Measurements from ENCODE around the gene GRID2. TPM values are rescaled to one million over a fixed set of nuclear protein-coding genes. Genes with fewer than 3 reads are reported as not detected.
A peak's percentile ranks its signal among the peaks of the same experiment; 100 is the strongest.

GRID2 gene
- total and polyA plus RNA-seq, 2 donors: 0.63 to 26.1 TPM

DNA sequence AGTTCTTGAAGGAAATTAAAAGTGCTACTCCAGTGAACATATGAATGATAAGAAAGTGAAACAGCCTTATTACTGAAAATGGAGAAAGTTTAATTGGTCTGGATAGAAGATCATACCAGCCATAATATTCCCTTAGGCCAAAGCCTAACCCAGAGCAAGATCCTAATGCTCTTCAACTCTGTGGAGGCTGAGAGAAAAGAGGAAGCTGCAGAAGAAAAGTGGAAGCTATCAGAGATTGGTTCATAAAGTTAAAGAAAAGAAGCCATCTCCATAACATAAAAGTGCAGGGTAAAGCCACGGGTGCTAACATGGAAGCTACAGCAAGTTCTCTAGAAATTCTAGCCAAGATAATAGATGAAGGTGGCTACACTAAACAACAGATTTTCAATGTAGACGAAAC, 1439.3 kb downstream of the GRID2 start:
- H3K36me3 ChIP-seq (ENCODE audit: insufficient read depth): no peaks in the 10 kb centered on the region
- WGBS: 93% methylated on average over 2 of the region's 2 CpGs
- DNase-seq (ENCODE audit: extremely low spot score): no peak
- H3K4me1 ChIP-seq (ENCODE audit: insufficient read depth): no peaks in the 10 kb centered on the region
- H3K27ac ChIP-seq (ENCODE audit: low read depth): no peak overlapping the region
- H3K4me3 ChIP-seq (ENCODE audit: low read depth, low read length): no peak overlapping the region

DNA sequence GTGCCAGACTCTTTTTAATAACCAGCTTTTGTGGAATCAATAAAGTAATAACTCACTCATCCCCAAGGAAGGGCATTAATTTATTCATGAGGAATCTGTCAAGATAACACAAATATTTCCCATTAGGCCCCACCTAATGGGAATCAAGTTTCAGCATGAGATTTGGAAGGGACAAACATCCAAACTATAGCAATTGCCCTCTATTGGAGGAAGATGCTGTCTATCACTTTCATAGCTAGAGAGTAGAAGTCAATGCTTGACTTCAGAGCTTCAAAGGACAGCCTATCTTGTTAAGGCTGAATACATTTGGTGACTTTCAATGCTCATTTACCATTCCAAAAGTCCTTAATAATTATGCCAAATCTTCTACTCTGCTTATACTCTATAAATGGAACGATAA, 1439.9 kb downstream of the GRID2 start:
- DNase-seq (ENCODE audit: extremely low spot score): no peak
- Histone ChIP-seq H3K27ac (ENCODE audit: low read depth) (no peak overlapping the region), H3K4me1 (ENCODE audit: insufficient read depth) (no peaks in the 10 kb centered on the region), H3K36me3 (ENCODE audit: insufficient read depth) (no peaks in the 10 kb centered on the region), H3K4me3 (ENCODE audit: low read depth, low read length) (no peak overlapping the region)
- WGBS: 81% methylated on average over 1 of the region's 1 CpG

DNA sequence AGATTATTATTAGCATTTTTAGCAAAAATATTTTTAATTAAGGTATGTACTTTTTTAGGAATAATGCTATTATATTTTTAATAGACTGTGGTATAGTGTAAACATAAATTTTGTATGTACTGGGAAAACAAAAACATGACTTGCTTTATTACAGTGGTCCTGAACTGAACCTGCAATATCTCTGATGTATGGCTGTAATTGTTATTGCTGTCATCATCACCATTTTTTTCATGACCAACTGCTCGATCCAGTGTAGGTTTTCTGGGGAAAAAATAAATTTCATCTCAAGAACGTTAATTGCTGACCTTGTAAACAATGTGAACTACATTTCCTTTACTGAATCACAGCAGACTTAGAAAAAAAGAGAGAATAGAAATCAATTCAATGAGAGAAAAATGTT, 1441.2 kb downstream of the GRID2 start:
- H3K36me3 ChIP-seq (ENCODE audit: insufficient read depth): no peaks in the 10 kb centered on the region
- WGBS: 34% methylated on average over 2 of the region's 2 CpGs
- no peak overlapping the region for H3K27ac ChIP-seq (ENCODE audit: low read depth)
- H3K4me1 ChIP-seq (ENCODE audit: insufficient read depth): no peaks in the 10 kb centered on the region
- H3K4me3 ChIP-seq (ENCODE audit: low read depth, low read length): no peak overlapping the region
- DNase-seq (ENCODE audit: extremely low spot score): no peak

- Histone ChIP-seq H3K27ac (ENCODE audit: low read depth) (no peak overlapping the region), H3K36me3 (ENCODE audit: insufficient read depth) (no peaks in the 10 kb centered on the region), H3K4me1 (ENCODE audit: insufficient read depth) (no peaks in the 10 kb centered on the region), H3K4me3 (ENCODE audit: low read depth, low read length) (no peak overlapping the region)
- DNase-seq (ENCODE audit: extremely low spot score): no peak
Measured at GRCh38 chr4:93746031-93746430, 1442.3 kb downstream of the GRID2 start.

DNA sequence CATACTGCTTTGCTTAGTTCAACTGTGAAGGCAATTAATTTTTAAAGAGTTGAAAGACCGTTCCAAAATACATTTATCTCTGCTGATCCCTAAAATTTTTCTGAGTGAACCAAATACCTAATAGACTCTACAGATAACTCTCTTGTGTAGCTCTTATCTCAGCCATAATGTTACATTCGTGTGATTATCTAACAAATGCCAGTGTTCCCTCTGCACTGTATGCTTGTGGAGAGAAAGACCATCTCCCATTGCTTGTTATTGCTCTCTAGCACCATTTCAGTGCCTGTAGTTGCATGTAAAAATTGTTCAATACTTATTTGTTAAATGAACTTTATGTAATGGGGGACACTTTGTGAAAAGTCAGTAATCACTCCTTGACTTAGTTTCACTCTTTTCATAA, 1443.5 kb downstream of the GRID2 start:
- 42% methylated on average over 2 of the region's 2 CpGs for WGBS
- no peak for DNase-seq (ENCODE audit: extremely low spot score)
- no peaks in the 10 kb centered on the region for H3K36me3 ChIP-seq (ENCODE audit: insufficient read depth)
- H3K4me3 ChIP-seq (ENCODE audit: low read depth, low read length): no peak overlapping the region
- no peak overlapping the region for H3K27ac ChIP-seq (ENCODE audit: low read depth)
- no peaks in the 10 kb centered on the region for H3K4me1 ChIP-seq (ENCODE audit: insufficient read depth)

DNA sequence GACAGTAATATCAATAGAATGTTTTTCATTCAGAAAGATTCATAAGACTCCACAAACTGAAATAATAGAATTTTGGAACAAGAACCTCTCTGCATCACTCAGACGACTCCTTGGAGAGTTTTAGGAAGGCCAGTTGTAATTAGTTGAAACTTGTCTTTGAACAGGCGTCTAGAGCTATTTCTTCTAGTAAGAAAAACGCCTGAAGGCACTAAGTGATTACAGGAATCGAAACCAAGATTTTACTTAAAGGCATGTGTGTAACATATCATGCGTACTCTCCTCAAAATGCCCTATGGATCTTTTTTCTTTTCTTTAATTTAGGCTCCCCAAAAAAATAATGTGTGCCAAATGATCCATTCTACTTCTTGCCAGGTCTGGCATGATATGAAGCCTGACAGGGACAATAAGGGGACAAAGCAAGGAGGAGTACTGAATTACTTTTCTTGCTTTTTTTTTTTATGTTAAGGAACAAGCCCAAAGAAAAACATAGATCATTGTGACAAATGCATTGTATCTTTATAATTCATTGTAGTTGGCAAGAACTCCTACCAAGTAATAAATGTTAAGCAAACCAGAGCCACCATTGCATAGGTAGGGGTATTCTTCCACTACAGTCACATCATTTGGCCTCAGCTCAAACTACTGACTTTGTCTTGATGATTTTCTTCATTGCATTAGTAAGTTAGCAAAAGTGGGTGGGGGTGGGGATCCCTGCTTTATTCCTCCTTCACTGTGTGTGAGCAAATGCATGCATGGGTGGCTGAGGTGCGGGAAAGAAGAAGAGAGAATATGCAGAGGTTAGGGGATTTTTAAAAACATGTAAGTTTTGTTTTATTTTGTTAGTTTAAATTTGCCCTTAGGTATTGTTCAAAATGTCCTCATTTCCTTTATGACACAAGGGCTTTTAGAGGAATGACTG, 1444.9 kb downstream of the GRID2 start:
- no peak for DNase-seq (ENCODE audit: extremely low spot score)

DNA sequence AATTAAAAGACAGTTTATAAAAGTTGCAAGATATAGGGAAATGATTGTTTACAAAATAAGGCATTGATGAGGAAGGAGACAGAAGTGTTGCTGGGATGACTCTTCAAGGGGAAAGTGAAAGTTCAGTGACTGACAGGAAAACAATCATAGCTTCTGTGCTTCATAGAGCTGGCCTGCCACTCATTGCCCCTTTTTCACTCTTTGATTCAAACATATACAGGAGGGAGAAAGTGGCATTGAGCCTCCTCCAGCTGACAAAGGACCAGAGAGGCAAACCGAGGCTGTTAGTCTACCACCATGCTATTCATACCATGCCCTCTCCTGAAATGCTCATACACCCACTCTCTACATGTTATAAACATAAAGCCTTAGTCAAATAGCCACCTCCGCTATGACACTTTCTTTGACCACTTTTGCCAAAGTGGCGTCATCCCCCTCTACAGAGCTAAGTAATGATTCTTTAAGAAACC, 1445.6 kb downstream of the GRID2 start:
- no peaks in the 10 kb centered on the region for H3K4me1 ChIP-seq (ENCODE audit: insufficient read depth)
- no peak overlapping the region for H3K27ac ChIP-seq (ENCODE audit: low read depth)
- no peak overlapping the region for H3K4me3 ChIP-seq (ENCODE audit: low read depth, low read length)
- H3K36me3 ChIP-seq (ENCODE audit: insufficient read depth): no peaks in the 10 kb centered on the region
- 91% methylated on average over 3 of the region's 3 CpGs for WGBS
- DNase-seq (ENCODE audit: extremely low spot score): no peak

More for the DNA sequence above, 1444.9 kb downstream of the GRID2 start:
- Histone ChIP-seq H3K4me1 (ENCODE audit: insufficient read depth) (no peaks in the 10 kb centered on the region), H3K27ac (ENCODE audit: low read depth) (no peak overlapping the region), H3K4me3 (ENCODE audit: low read depth, low read length) (no peak overlapping the region), H3K36me3 (ENCODE audit: insufficient read depth) (no peaks in the 10 kb centered on the region)
- WGBS: 81% methylated on average over 6 of the region's 6 CpGs

DNA sequence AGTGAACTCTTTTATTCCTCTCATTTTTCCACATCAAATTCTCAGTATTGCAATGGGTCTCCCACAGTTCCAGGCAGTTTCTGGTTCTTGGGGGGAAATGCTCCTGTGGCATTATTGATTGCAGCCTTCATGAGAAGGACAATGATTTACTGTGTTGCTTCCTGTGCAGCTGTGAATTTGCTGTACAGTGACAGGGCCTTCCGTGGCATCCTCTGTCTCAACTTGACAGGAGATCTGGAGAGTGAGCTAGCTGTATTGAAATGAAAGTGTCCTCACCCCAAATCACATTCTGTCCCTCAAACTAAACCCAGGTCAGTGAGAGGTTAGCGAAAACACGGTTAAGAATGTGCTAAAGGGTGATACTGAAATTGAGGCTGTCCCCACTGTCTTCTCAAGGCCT, 1447.6 kb downstream of the GRID2 start:
- WGBS: 72% methylated on average over 3 of the region's 3 CpGs
- Histone ChIP-seq H3K4me3 (ENCODE audit: low read depth, low read length) (no peak overlapping the region), H3K4me1 (ENCODE audit: insufficient read depth) (no peaks in the 10 kb centered on the region), H3K27ac (ENCODE audit: low read depth) (no peak overlapping the region), H3K36me3 (ENCODE audit: insufficient read depth) (no peaks in the 10 kb centered on the region)
- DNase-seq (ENCODE audit: extremely low spot score): no peak

GRCh38 chr4:93756101-93756500, 1452.3 kb downstream of the GRID2 start:
- DNase-seq (ENCODE audit: extremely low spot score): no peak
- 92% methylated on average over 2 of the region's 2 CpGs for WGBS
- Histone ChIP-seq H3K27ac (ENCODE audit: low read depth) (no peak overlapping the region), H3K36me3 (ENCODE audit: insufficient read depth) (no peaks in the 10 kb centered on the region), H3K4me1 (ENCODE audit: insufficient read depth) (no peaks in the 10 kb centered on the region), H3K4me3 (ENCODE audit: low read depth, low read length) (no peak overlapping the region)

DNA sequence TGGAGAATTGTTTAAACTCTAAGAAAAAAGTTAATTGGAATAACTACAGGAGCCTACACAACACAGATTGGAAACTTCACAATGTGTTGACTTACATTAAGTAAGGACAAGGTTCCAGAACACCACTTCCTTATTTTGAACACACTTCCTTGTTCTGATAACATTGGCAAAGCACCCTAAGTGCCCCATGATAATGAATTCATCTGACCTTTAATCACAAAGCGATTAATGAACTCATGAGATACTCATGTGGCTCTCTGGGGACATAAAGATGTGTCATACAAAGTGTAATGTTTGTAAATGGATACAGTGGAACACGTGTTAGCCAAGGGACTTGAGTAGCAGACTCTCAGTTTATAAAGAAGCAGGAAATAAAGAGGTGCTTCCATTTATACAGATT, 1455.7 kb downstream of the GRID2 start:
- Histone ChIP-seq H3K4me1 (ENCODE audit: insufficient read depth) (no peaks in the 10 kb centered on the region), H3K27ac (ENCODE audit: low read depth) (no peak overlapping the region), H3K4me3 (ENCODE audit: low read depth, low read length) (no peak overlapping the region), H3K36me3 (ENCODE audit: insufficient read depth) (no peaks in the 10 kb centered on the region)
- no peak for DNase-seq (ENCODE audit: extremely low spot score)
- 58% methylated on average over 2 of the region's 2 CpGs for WGBS

DNA sequence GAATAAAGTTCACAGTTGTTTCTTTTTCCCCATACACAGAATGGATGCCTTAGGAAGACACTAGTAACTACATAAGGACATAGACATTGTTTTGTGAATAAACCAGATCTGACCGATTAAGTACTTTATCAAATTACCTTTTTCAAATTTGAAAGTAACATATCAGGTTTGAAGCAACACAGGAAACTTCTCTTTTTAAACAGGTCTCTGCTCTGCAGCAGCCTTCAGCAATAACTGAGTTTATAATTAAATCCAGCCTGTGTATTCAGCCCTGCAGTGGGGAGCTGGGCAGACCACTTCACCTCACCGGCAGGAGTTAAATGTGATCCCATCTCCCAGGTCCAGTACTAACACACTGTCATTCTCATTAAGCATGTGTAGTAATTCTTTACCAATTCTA, 1456.5 kb downstream of the GRID2 start:
- Histone ChIP-seq H3K4me3 (ENCODE audit: low read depth, low read length) (no peak overlapping the region), H3K4me1 (ENCODE audit: insufficient read depth) (no peaks in the 10 kb centered on the region), H3K27ac (ENCODE audit: low read depth) (no peak overlapping the region), H3K36me3 (ENCODE audit: insufficient read depth) (no peaks in the 10 kb centered on the region)
- 77% methylated on average over 2 of the region's 2 CpGs for WGBS
- DNase-seq (ENCODE audit: extremely low spot score): no peak

DNA sequence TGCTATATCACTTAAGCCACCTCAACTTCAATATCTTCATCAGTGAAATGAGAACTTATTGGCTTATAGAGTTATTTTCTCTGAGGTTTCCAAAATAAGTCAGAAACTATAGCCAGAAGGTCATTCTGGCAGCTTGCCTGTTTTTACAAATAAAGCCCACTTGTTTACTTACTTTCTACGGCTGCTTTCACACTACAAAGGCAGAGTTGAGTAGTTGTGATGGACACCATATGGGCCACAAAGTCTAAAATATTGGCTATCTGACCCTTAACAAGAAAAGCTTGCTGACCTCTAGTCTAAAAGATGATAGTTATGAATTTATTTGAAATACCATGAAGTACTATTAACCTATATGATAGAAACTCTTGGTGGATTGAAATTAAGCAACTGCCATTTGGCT, 1457.5 kb downstream of the GRID2 start:
- Histone ChIP-seq H3K27ac (ENCODE audit: low read depth) (no peak overlapping the region), H3K4me3 (ENCODE audit: low read depth, low read length) (no peak overlapping the region), H3K4me1 (ENCODE audit: insufficient read depth) (no peaks in the 10 kb centered on the region), H3K36me3 (ENCODE audit: insufficient read depth) (no peaks in the 10 kb centered on the region)
- WGBS: 37% methylated on average over 1 of the region's 1 CpG
- no peak for DNase-seq (ENCODE audit: extremely low spot score)

DNA sequence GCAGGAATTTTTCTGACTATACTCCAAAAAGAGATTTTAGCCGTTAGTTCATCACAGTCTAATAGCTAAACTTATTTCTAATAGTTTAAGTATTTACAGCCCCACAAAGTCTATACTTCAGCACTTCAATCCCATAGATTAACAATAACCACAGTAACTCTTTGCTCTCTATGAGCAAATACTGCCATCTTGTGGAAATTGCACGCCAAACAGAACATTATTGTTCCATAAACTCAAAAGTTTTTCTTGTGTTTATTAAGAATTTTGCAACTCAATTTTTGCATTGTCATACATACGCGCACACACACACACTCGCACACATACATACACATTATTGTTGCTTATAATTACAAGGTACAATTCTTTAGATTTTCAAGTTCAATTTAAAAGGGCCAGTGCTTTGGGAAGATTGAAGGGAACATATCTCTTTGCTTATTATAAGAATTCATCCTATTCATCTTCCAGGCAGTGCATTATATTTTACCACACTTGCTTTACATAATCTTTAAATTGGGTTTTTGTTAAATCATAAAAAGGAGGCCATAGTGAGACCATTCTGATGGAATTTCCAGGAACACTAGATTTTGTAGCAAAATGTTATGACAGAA, 1461.0 kb downstream of the GRID2 start:
- H3K36me3 ChIP-seq (ENCODE audit: insufficient read depth): no peaks in the 10 kb centered on the region
- no peak overlapping the region for H3K4me3 ChIP-seq (ENCODE audit: low read depth, low read length)
- no peaks in the 10 kb centered on the region for H3K4me1 ChIP-seq (ENCODE audit: insufficient read depth)
- DNase-seq (ENCODE audit: extremely low spot score): peak; percentile 33
- WGBS: 3% methylated on average over 5 of the region's 5 CpGs
- no peak overlapping the region for H3K27ac ChIP-seq (ENCODE audit: low read depth)

DNA sequence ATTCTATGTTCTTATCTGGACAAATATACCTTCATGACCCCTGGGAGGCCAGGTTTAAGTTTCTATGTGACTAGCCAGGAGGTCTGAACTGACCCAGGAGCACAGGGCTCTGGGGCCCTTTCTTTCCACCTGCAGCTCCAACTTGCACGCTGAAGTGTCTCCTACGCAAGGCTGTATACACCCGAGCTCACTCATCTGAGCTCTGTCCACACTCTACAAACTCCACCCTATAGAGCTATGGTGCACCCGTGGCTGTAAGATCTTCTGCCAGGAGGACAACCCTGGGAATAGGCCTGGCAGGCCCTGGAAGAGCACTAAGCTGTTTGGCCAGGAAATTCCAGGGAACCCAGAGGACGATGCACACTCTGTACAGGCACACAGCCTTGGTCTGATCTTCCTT, 1464.2 kb downstream of the GRID2 start:
- no peak for DNase-seq (ENCODE audit: extremely low spot score)
- H3K4me3 ChIP-seq (ENCODE audit: low read depth, low read length): no peak overlapping the region
- 78% methylated on average over 5 of the region's 5 CpGs for WGBS
- H3K27ac ChIP-seq (ENCODE audit: low read depth): no peak overlapping the region
- H3K4me1 ChIP-seq (ENCODE audit: insufficient read depth): no peaks in the 10 kb centered on the region
- no peaks in the 10 kb centered on the region for H3K36me3 ChIP-seq (ENCODE audit: insufficient read depth)
